Stromal cell of bone marrow (primary cell): Measurements from ENCODE around the gene HYPK.

Source experiments
- DNase-seq: peaks from one replicate; pipeline ENCODE4 v3.0.0-alpha.2; 2012; ENCODE audit warnings: low read depth

HYPK gene

GRCh38 chr15:43800286-43801141 is at the start of gene HYPK:
TSS of gene HYPK (plus strand) at chr15:43800599. CDS start at chr15:43800623, 24 bp downstream.
- DNase-seq: peak; percentile 82

- DNase-seq: no peak
These were observed 48.5 kb upstream of the HYPK start for GRCh38 chr15:43751885-43752284.

GRCh38 chr15:43762824-43763223 is 37.6 kb upstream of the HYPK start:
- no peak for DNase-seq

GRCh38 chr15:43763819-43764446 is 36.5 kb upstream of the HYPK start:
- DNase-seq: no peak

GRCh38 chr15:43769584-43770228 is 30.7 kb upstream of the HYPK start:
- DNase-seq: no peak

- DNase-seq: no peak
These were observed 28.6 kb upstream of the HYPK start for GRCh38 chr15:43771816-43772215.

- DNase-seq: no peak
These were observed 27.8 kb upstream of the HYPK start for GRCh38 chr15:43772624-43773023.

GRCh38 chr15:43774062-43774461 is 26.3 kb upstream of the HYPK start:
- DNase-seq: no peak

GRCh38 chr15:43775411-43775965 is 24.9 kb upstream of the HYPK start:
- no peak for DNase-seq

GRCh38 chr15:43776101-43776717 is 24.2 kb upstream of the HYPK start:
- no peak for DNase-seq

- peak; percentile 44 for DNase-seq
These were observed 23.6 kb upstream of the HYPK start, which contains the start of gene ELL3 for GRCh38 chr15:43776718-43777266. TSS of gene ELL3 (minus strand) at chr15:43776966. CDS start at chr15:43776901, 65 bp downstream.

- DNase-seq: peak; percentile 49
These were observed 23.0 kb upstream of the HYPK start for GRCh38 chr15:43777267-43777914.

GRCh38 chr15:43779016-43779415 is 21.4 kb upstream of the HYPK start:
- DNase-seq: no peak

GRCh38 chr15:43789409-43789808 is 11.0 kb upstream of the HYPK start:
- no peak for DNase-seq

- DNase-seq: peak; percentile 99
These were observed 8.2 kb upstream of the HYPK start, which contains the start of gene SERF2 for GRCh38 chr15:43791993-43792760. TSS of gene SERF2 (plus strand) at chr15:43792320. CDS start at chr15:43792377, 57 bp downstream.

- peak; percentile 30 for DNase-seq
These were observed 7.5 kb upstream of the HYPK start for GRCh38 chr15:43792761-43793476.

- DNase-seq: no peak
These were observed 6.8 kb upstream of the HYPK start for GRCh38 chr15:43793647-43794046.

GRCh38 chr15:43794269-43795037 is 5.9 kb upstream of the HYPK start:
- peak; percentile 60 for DNase-seq

GRCh38 chr15:43795197-43795596 is 5.2 kb upstream of the HYPK start:
- DNase-seq: no peak
